GM12878 (cell line): ENCODE results near the gene LGALSL. TPM values are rescaled to one million over a fixed set of nuclear protein-coding genes. Genes with fewer than 3 reads are reported as not detected.

ENCODE experiments used
- ATAC-seq: fragments of 200-7000 bp; cut with Tn5 transposase; 3 replicates; pipeline ENCODE4 v1.9.1; 2020; ENCODE audit warnings: mild to moderate bottlenecking, moderate library complexity
- BruUV-seq: library from RNA; stranded (reverse); fragments of 400-500 nt; replicated peaks from 2 replicates; lab custom pipeline; 2021; lab: Mats Ljungman, UMichigan
- CTCF ChIA-PET: fragments of 300-600 bp; sonication (Branson Sonifier 250); formaldehyde crosslinking; extraction: SDS; loops from one replicate; lab custom pipeline; 2021; ENCODE audit warnings: inconsistent platforms; lab: Yijun Ruan, JAX
- POLR2A ChIA-PET: fragments of 350-600 bp; formaldehyde crosslinking; extraction: SDS; loops from one replicate; lab custom pipeline; 2021; ENCODE audit warnings: inconsistent platforms; lab: Charles Lee
- RAD21 ChIA-PET: fragments of 300-600 bp; sonication (Branson Sonifier 250); formaldehyde crosslinking; loops from one replicate; lab custom pipeline; 2023; ENCODE audit warnings: antibody characterized with exemption; ENCODE audit not compliant: unreplicated experiment; lab: Charles Lee
- SMC1A ChIA-PET: fragments of 300-600 bp; sonication (Branson Sonifier 250); formaldehyde crosslinking; loops from one replicate; lab custom pipeline; 2023; ENCODE audit not compliant: unreplicated experiment, uncharacterized antibody; lab: Charles Lee
- DNase-seq: peaks from one replicate; pipeline ENCODE4 v3.0.0-alpha.2; 2011; ENCODE audit warnings: low read depth, low spot score
- FAIRE-seq: peaks from 3 replicates; lab custom pipeline; 2011; peaks lifted over from hg19 to GRCh38; lab: Jason Lieb, UNC
- H2AFZ ChIP-seq: 2 replicates; pipeline ENCODE4 v1.6.0; 2011; ENCODE audit warnings: low read depth, low read length, control low read depth; ENCODE audit not compliant: control insufficient read depth
- H3K27ac ChIP-seq: 2 replicates; pipeline ENCODE4 v1.5.1; 2011; ENCODE audit warnings: control low read depth; ENCODE audit not compliant: control insufficient read depth, insufficient read depth
- H3K27me3 ChIP-seq, 2 experiments: replicated peaks in 1 of 2; 2 replicates each; pipeline versions ENCODE4 v1.6.0 to v1.6.1; 2011; ENCODE audit warnings: low read length in 1 of 2; ENCODE audit not compliant: control insufficient read depth in 2 of 2, insufficient read depth in 2 of 2
- H3K36me3 ChIP-seq, 2 experiments: 2 replicates each; pipeline ENCODE4 v1.5.1; 2011; ENCODE audit warnings: low read length in 1 of 2; ENCODE audit not compliant: control insufficient read depth in 2 of 2, insufficient read depth in 2 of 2
- H3K4me1 ChIP-seq: 2 replicates; pipeline ENCODE4 v1.6.1; 2011; ENCODE audit warnings: mild to moderate bottlenecking, low read length, moderate library complexity, mixed read lengths; ENCODE audit not compliant: control insufficient read depth, insufficient read depth
- H3K4me2 ChIP-seq: 2 replicates; pipeline ENCODE4 v1.6.0; 2011; ENCODE audit warnings: control low read depth; ENCODE audit not compliant: control insufficient read depth, insufficient read depth
- H3K4me3 ChIP-seq: fragments of 200-600 bp; sonication (generic); 2 replicates; pipeline ENCODE4 v1.5.1; 2016
- H3K79me2 ChIP-seq: 2 replicates; pipeline ENCODE4 v1.6.0; 2011; ENCODE audit warnings: low read length; ENCODE audit not compliant: control insufficient read depth, insufficient read depth
- H3K9ac ChIP-seq: 2 replicates; pipeline ENCODE4 v1.8.0; 2011; ENCODE audit warnings: low read length, control low read depth, mixed read lengths; ENCODE audit not compliant: control insufficient read depth, insufficient read depth
- H3K9me3 ChIP-seq: replicated peaks from 3 replicates; pipeline ENCODE4 v1.5.1; 2011; ENCODE audit warnings: mild to moderate bottlenecking, low read length; ENCODE audit not compliant: control insufficient read depth, insufficient read depth
- H4K20me1 ChIP-seq: 2 replicates; pipeline ENCODE4 v1.6.0; 2011; ENCODE audit not compliant: control insufficient read depth, insufficient read depth
- BHLHE40 ChIP-seq, 2 experiments: fragments of 450-650 bp in 1 of 2; IDR thresholded peaks; 2 replicates each; pipeline ENCODE4 v1.6.1; 2011 to 2017; ENCODE audit warnings: low read depth in 2 of 2, borderline replicate concordance in 1 of 2, improper control_type of control experiment in 1 of 2, low read length in 1 of 2, mild to moderate bottlenecking in 1 of 2
- CHD4 ChIP-seq: fragments of 200-600 bp; sonication (generic); IDR thresholded peaks from 2 replicates; pipeline ENCODE4 v1.6.1; 2016; ENCODE audit warnings: mild to moderate bottlenecking
- ELK1 ChIP-seq: IDR thresholded peaks from 2 replicates; pipeline ENCODE4 v1.6.1; 2012; ENCODE audit warnings: low read depth, low read length, improper control_type of control experiment
- ESRRA ChIP-seq: IDR thresholded peaks from 2 replicates; pipeline ENCODE4 v1.6.1; 2012; ENCODE audit warnings: mild to moderate bottlenecking, low read length, improper control_type of control experiment
- NFIC ChIP-seq: IDR thresholded peaks from 2 replicates; pipeline ENCODE4 v1.6.1; 2012; ENCODE audit warnings: low read depth, mild to moderate bottlenecking, inconsistent platforms, low read length, moderate library complexity
- NR2F1 ChIP-seq: fragments of 450-650 bp; conservative IDR thresholded peaks from 2 replicates; pipeline ENCODE4 v1.6.1; 2017; ENCODE audit warnings: mild to moderate bottlenecking
- PAX8 ChIP-seq: fragments of 450-650 bp; IDR thresholded peaks from 2 replicates; pipeline ENCODE4 v1.6.1; 2017; ENCODE audit warnings: mild to moderate bottlenecking, moderate library complexity
- REST ChIP-seq: IDR thresholded peaks from 2 replicates; pipeline ENCODE4 v1.6.1; 2012; ENCODE audit warnings: mild to moderate bottlenecking, low read depth, low read length
- SMAD5 ChIP-seq: IDR thresholded peaks from 2 replicates; pipeline ENCODE4 v1.6.1; 2016; ENCODE audit warnings: antibody characterized with exemption, low read depth
- ZNF24 ChIP-seq: fragments of 450-650 bp; IDR thresholded peaks from 2 replicates; pipeline ENCODE4 v1.6.1; 2017; ENCODE audit warnings: antibody characterized with exemption, mild to moderate bottlenecking
- WGBS: methylation state at CpG from one replicate; pipeline ENCODE4 v1.1.6; 2016; ENCODE audit warnings: low lambda C conversion rate; ENCODE audit not compliant: insufficient replicate concordance, insufficient coverage; ENCODE audit errors: missing lambda C conversion rate; 5-methylcytosine and 5-hydroxymethylcytosine counted together
- in situ Hi-C: fragments of 300-500 bp; cut with MboI; formaldehyde crosslinking; loops from 9 replicates; pipeline ENCODE4 v1.14.3; 2018; ENCODE audit warnings: mixed read lengths
- intact Hi-C: fragments of 100-400 bp; cut with micrococcal nuclease; formaldehyde crosslinking; loops from one replicate; pipeline ENCODE4 v1.14.2; 2022; ENCODE audit not compliant: unreplicated experiment
- polyA plus RNA-seq, 11 experiments: library from polyadenylated mRNA; depleted of rRNA in 4 of 11; unstranded in 6 of 11; stranded (reverse) in 5 of 11; fragments of >200 nt; fragmentation: Nextera tagmentation in 4 of 11; fragmentation: Illumina TruSeq in 1 of 11; extraction: Ambion mirVana in 4 of 11; extraction: Trizol in 1 of 11; gene quantifications; 1 replicate in 1 of 11; 2 replicates in 10 of 11; pipeline versions ENCODE4 v1.2.1 to v1.2.3, GENCODE V29; 2011 to 2016; ENCODE audit warnings: inconsistent platforms in 2 of 11, missing spikeins in 2 of 11, low read depth in 1 of 11
- total RNA-seq, 4 experiments: library from RNA; depleted of rRNA in 3 of 4; stranded (reverse); fragments of >200 nt in 3 of 4; fragmentation: Illumina TruSeq in 1 of 4; extraction: Trizol in 1 of 4; gene quantifications; 2 replicates each; pipeline versions ENCODE4 v1.2.1 to v1.2.3, GENCODE V29; 2013 to 2021

LGALSL gene
- total and polyA plus RNA-seq, 10 of the 15 experiments (the other 5 are each of a cell fraction or from before 2014, with no cell fraction given) = 3.3 to 9.1 (median 4.9) TPM

GRCh38 chr2:64470766-64471295, 16.9 kb downstream of the LGALSL start:
- no peaks in the 10 kb centered on the region for H4K20me1 ChIP-seq
- H3K4me1 ChIP-seq = peaks cover 5% of the 10 kb centered on the region; the same call in 1 of the 2 replicates
- SMC1A ChIA-PET = interaction anchor here (1.0 to 5.8 kb wide), 7 partner anchors 9 to 421 kb away, joined by 3 to 42 read pairs (median 5); no protein-coding TSS in a partner anchor
- H3K27me3 ChIP-seq = no peaks in the 10 kb centered on the region
- H3K9me3 ChIP-seq = no peaks in the 10 kb centered on the region
- no peak overlapping the region for H3K4me3 ChIP-seq
- no peak overlapping the region for H2AFZ ChIP-seq
- H3K27ac ChIP-seq = no peak overlapping the region
- intact Hi-C loops = no loop called here
- TF ChIP-seq REST (no peak), NFIC (no peak), CHD4 (no peak), BHLHE40 (IDR thresholded peaks at IDR 0.05; ENCODE audit: borderline replicate concordance in 1 of 2, low read depth in 2 of 2, low read length in 1 of 2) (no peak), ESRRA (no peak), ELK1 (no peak), ZNF24 (no peak), SMAD5 (no peak), NR2F1 (no peak), PAX8 (no peak)
- TF ChIP-seq, all 136 proteins: peak for 0
- Histone ChIP-seq H3K9ac (no peak overlapping the region), H3K36me3 (no peaks in the 10 kb centered on the region), H3K79me2 (no peaks in the 10 kb centered on the region), H3K4me2 (no peak overlapping the region)
- POLR2A ChIA-PET = interaction anchor here (0.7 kb wide), 1 partner anchor 444 kb away, joined by 4 read pairs; no protein-coding TSS in a partner anchor
- 80% methylated on average over 6 of the region's 6 CpGs for WGBS
- FAIRE-seq (no peak), ATAC-seq (no peak), DNase-seq (no peak)
- RAD21 ChIA-PET = interaction anchor here (2.0 to 2.1 kb wide), 2 partner anchors 17 to 140 kb away, joined by 5 to 8 read pairs; no protein-coding TSS in a partner anchor
- CTCF ChIA-PET = interaction anchor here (1.0 to 4.8 kb wide), 7 partner anchors 9 to 421 kb away, joined by 3 to 31 read pairs (median 6); no protein-coding TSS in a partner anchor
- in situ Hi-C loops = no loop called here
- no TSS peak for BruUV-seq
